Esophagus squamous epithelium (tissue), 4 donors: ENCODE measurements around the gene DNMT3B.
A peak's percentile ranks its signal among the peaks of the same experiment; 100 is the strongest.

Experiments
- CTCF ChIP-seq, 6 experiments: fragments of 450-650 bp in 4 of 6; fragments of 200-600 bp in 2 of 6; sonication (generic) in 2 of 6; IDR thresholded peaks; one replicate each; pipeline ENCODE4 v1.5.1; 2016 to 2019; ENCODE audit warnings: antibody characterized with exemption in 6 of 6, mild to moderate bottlenecking in 4 of 6, moderate library complexity in 4 of 6
- POLR2A ChIP-seq, 4 donors: fragments of 450-650 bp; IDR thresholded peaks; one replicate each; pipeline ENCODE4 v1.6.1; 2017; ENCODE audit warnings: antibody characterized with exemption in 4 of 4, mild to moderate bottlenecking in 4 of 4, moderate library complexity in 3 of 4

GRCh38 chr20:32819992-32820697 is 58.0 kb downstream of the DNMT3B start:
- TF ChIP-seq CTCF (IDR thresholded peaks at IDR 0.05): peak in 1 of 6 experiments; percentile 15
- TF ChIP-seq POLR2A (IDR thresholded peaks at IDR 0.05): peak in 1 of 4 donors; percentile 67
